B cell (primary cell): ENCODE measurements around the gene MAP3K14. TPM values are rescaled to one million over a fixed set of nuclear protein-coding genes. Genes with fewer than 3 reads are reported as not detected.
"Not testable (repeated sequence)": the region's sequence is repeated elsewhere in the genome, so short reads cannot be mapped to it uniquely, and the experiment has no call there.

ENCODE experiments used
- ATAC-seq: fragments of 200-7000 bp; cut with Tn5 transposase; one replicate; pipeline ENCODE4 v1.10.0; 2021; ENCODE audit warnings: low read depth, mild to moderate bottlenecking, moderate number of reproducible peaks, moderate library complexity
- CTCF ChIA-PET: fragments of 350-600 bp; sonication (Branson Sonifier 250); formaldehyde crosslinking; loops from one replicate; lab custom pipeline; 2021; ENCODE audit warnings: antibody characterized with exemption, inconsistent platforms; lab: Charles Lee
- POLR2A ChIA-PET: fragments of 350-600 bp; sonication (Branson Sonifier 250); formaldehyde crosslinking; loops from one replicate; lab custom pipeline; 2021; ENCODE audit warnings: antibody characterized with exemption; lab: Charles Lee
- DNase-seq: peaks from one replicate; pipeline ENCODE4 v3.0.0; 2013
- H2AFZ ChIP-seq: 2 replicates; pipeline ENCODE4 v1.6.1; 2012; ENCODE audit warnings: mild to moderate bottlenecking, low read depth, low read length; ENCODE audit not compliant: insufficient read depth, poor library complexity, severe bottlenecking
- H3K27ac ChIP-seq, 2 donors: 1 replicate in 1 of 2; 2 replicates in 1 of 2; pipeline ENCODE4 v1.5.1; 2012 to 2013; ENCODE audit warnings: low read length in 2 of 2, mild to moderate bottlenecking in 2 of 2, moderate library complexity in 1 of 2
- H3K27me3 ChIP-seq, 4 experiments: fragments of 200-600 bp in 1 of 4; sonication (generic) in 1 of 4; replicated peaks in 1 of 4; 1 replicate in 2 of 4; 2 replicates in 2 of 4; pipeline versions ENCODE4 v1.6.1 to v1.7.0; 2013 to 2016; ENCODE audit warnings: low read length in 3 of 4, mild to moderate bottlenecking in 2 of 4, mixed read lengths in 1 of 4, moderate library complexity in 1 of 4; ENCODE audit not compliant: insufficient read depth in 4 of 4, control insufficient read depth in 3 of 4; ENCODE audit errors: control extremely low read depth in 1 of 4
- H3K36me3 ChIP-seq, 2 experiments: replicated peaks in 1 of 2; 1 replicate in 1 of 2; 2 replicates in 1 of 2; pipeline versions ENCODE4 v1.6.1 to v1.7.1; 2013; ENCODE audit warnings: low read length in 1 of 2; ENCODE audit not compliant: insufficient read depth in 2 of 2, control insufficient read depth in 1 of 2; ENCODE audit errors: control extremely low read depth in 1 of 2, extremely low read depth in 1 of 2
- H3K4me1 ChIP-seq, 2 donors: fragments of 200-600 bp in 1 of 2; sonication (generic) in 1 of 2; 1 replicate in 1 of 2; 2 replicates in 1 of 2; pipeline versions ENCODE4 v1.5.1 to v1.6.1; 2013 to 2017; ENCODE audit warnings: low read length in 2 of 2; ENCODE audit not compliant: control insufficient read depth in 2 of 2, insufficient read depth in 2 of 2
- H3K4me2 ChIP-seq: replicated peaks from 2 replicates; pipeline ENCODE3; 2012; ENCODE audit warnings: mild to moderate bottlenecking, low read depth, low read length; ENCODE audit not compliant: poor library complexity, severe bottlenecking
- H3K4me3 ChIP-seq, 5 experiments: fragments of 200-600 bp in 1 of 5; sonication (generic) in 1 of 5; 1 replicate in 3 of 5; 2 replicates in 2 of 5; pipeline versions ENCODE4 v1.5.1 to v1.7.0; 2011 to 2016; ENCODE audit warnings: low read length in 4 of 5, mild to moderate bottlenecking in 4 of 5, low read depth in 2 of 5, control low read depth in 1 of 5, moderate library complexity in 1 of 5; ENCODE audit not compliant: insufficient read depth in 1 of 5; ENCODE audit errors: control extremely low read depth in 1 of 5, extremely low read depth in 1 of 5
- H3K79me2 ChIP-seq: fragments of 200-600 bp; sonication (generic); one replicate; pipeline ENCODE4 v1.6.0; 2016; ENCODE audit warnings: low read length; ENCODE audit not compliant: control insufficient read depth, insufficient read depth
- H3K9ac ChIP-seq: fragments of 200-600 bp; sonication (generic); 2 replicates; pipeline ENCODE4 v1.6.1; 2017; ENCODE audit warnings: mild to moderate bottlenecking, low read length, moderate library complexity
- H3K9me3 ChIP-seq, 3 donors: one replicate each; pipeline versions ENCODE4 v1.6.1 to v1.7.1; 2013; ENCODE audit warnings: low read length in 2 of 3; ENCODE audit not compliant: control insufficient read depth in 2 of 3, insufficient read depth in 1 of 3; ENCODE audit errors: control extremely low read depth in 1 of 3
- H4K20me1 ChIP-seq: 2 replicates; pipeline ENCODE4 v1.6.0; 2012; ENCODE audit warnings: mild to moderate bottlenecking, low read length; ENCODE audit not compliant: insufficient read depth, control insufficient read depth, poor library complexity, severe bottlenecking
- H3K27ac Mint-ChIP-seq: one replicate; pipeline ENCODE4 v1.8.0; 2021; ENCODE audit warnings: mixed read lengths
- H3K27me3 Mint-ChIP-seq: one replicate; pipeline ENCODE4 v1.8.0; 2021; ENCODE audit warnings: mixed read lengths
- H3K4me1 Mint-ChIP-seq: one replicate; pipeline ENCODE4 v1.8.0; 2021; ENCODE audit warnings: mixed read lengths
- H3K4me3 Mint-ChIP-seq: one replicate; pipeline ENCODE4 v1.8.0; 2021; ENCODE audit warnings: mixed read lengths
- H3K9me3 Mint-ChIP-seq: one replicate; pipeline ENCODE4 v1.8.0; 2022; ENCODE audit warnings: mixed read lengths; ENCODE audit not compliant: insufficient read depth
- CTCF ChIP-seq: fragments of 200-600 bp; IDR thresholded peaks from one replicate; pipeline ENCODE4 v1.8.0; 2022; ENCODE audit warnings: antibody characterized with exemption, mild to moderate bottlenecking
- EZH2 ChIP-seq: IDR thresholded peaks from 2 replicates; pipeline ENCODE4 v1.6.1; 2012; ENCODE audit warnings: borderline replicate concordance, low read depth, mild to moderate bottlenecking, moderate library complexity, low read length; ENCODE audit not compliant: insufficient read depth, poor library complexity, severe bottlenecking
- WGBS: methylation state at CpG from one replicate; pipeline ENCODE4 v1.1.5; 2013; ENCODE audit warnings: missing lambda C conversion rate; ENCODE audit not compliant: insufficient coverage; 5-methylcytosine and 5-hydroxymethylcytosine counted together
- intact Hi-C: fragments of 100-400 bp; cut with micrococcal nuclease; formaldehyde crosslinking; loops from one replicate; pipeline ENCODE4 v1.10.0; 2022
- polyA plus RNA-seq: library from polyadenylated mRNA; depleted of rRNA; stranded (reverse); fragments of >200 nt; gene quantifications from 2 replicates; pipeline ENCODE4 v1.2.3, GENCODE V29; 2012
- total RNA-seq, 2 donors: library from RNA; stranded (reverse); fragments of 120-200 nt in 1 of 2; gene quantifications; 1 replicate in 1 of 2; 2 replicates in 1 of 2; pipeline versions ENCODE4 v1.2.3 to v1.2.4, GENCODE V29; 2013 to 2022

The MAP3K14 gene
- total and polyA plus RNA-seq, 2 donors (not counting 1 experiment from before 2014, with no cell fraction given): 66.1 to 84.1 TPM

DNA sequence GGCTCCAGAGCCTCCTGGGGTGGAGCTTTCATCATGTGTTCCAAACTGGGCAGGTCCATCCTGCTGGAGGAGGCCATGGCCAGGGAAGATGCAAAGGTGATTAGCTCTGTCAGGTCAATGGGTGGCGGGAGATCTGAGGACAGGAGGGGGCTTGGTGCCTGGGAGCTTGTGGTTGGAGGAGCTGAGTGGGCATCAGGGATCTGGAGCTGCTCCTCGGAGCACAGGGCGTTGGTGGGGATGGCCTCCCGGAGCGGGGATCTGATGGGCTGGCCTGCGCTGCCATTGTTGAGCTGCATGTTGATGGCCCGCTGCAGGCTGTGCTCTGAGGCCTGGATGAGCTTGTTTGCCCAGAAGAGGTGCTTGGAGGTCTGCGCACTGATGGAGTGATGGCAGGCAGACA lies 61.5 kb downstream of the MAP3K14 start:
- H3K4me2 ChIP-seq: no peak overlapping the region
- H3K27me3 ChIP-seq: no peaks in the 10 kb centered on the region
- peaks cover 4% of the 10 kb centered on the region for H3K4me1 Mint-ChIP-seq
- TF ChIP-seq CTCF: no peak
- TF ChIP-seq EZH2: no peak
- CTCF ChIA-PET: interaction anchor here (1.2 to 3.3 kb wide), 5 partner anchors 20 to 130 kb away, joined by 3 to 20 read pairs (median 8); no protein-coding TSS in a partner anchor
- no peak overlapping the region for H3K4me3 Mint-ChIP-seq
- intact Hi-C loops: no loop called here
- WGBS: 98% methylated on average over 8 of the region's 8 CpGs
- peaks cover 5 to 7% of the 10 kb centered on the region in 2 donors for H3K4me1 ChIP-seq
- peaks cover 3% of the 10 kb centered on the region for H3K79me2 ChIP-seq
- H3K9me3 Mint-ChIP-seq: no peaks in the 10 kb centered on the region
- H4K20me1 ChIP-seq: no peaks in the 10 kb centered on the region
- no peak overlapping the region for H3K27ac ChIP-seq
- no peaks in the 10 kb centered on the region for H3K27me3 Mint-ChIP-seq
- H3K9ac ChIP-seq: no peak overlapping the region
- DNase-seq (no peak), ATAC-seq (no peak)
- H3K27ac Mint-ChIP-seq: no peak overlapping the region
- POLR2A ChIA-PET: no interaction called here
- peaks cover 0 to 11% of the 10 kb centered on the region in 2 experiments for H3K36me3 ChIP-seq
- H3K4me3 ChIP-seq: no peak overlapping the region
- H3K9me3 ChIP-seq: no peaks in the 10 kb centered on the region
- no peak overlapping the region for H2AFZ ChIP-seq

- Histone ChIP-seq H3K27me3 (no peaks in the 10 kb centered on the region), H2AFZ (no peak overlapping the region), H3K9ac (no peak overlapping the region), H3K4me1 (peaks cover 8 to 11% of the 10 kb centered on the region in 2 donors), H3K27ac (no peak overlapping the region), H4K20me1 (no peaks in the 10 kb centered on the region), H3K4me3 (no peak overlapping the region), H3K9me3 (no peaks in the 10 kb centered on the region), H3K36me3 (peaks cover 0 to 20% of the 10 kb centered on the region in 2 experiments), H3K79me2 (peaks cover 12% of the 10 kb centered on the region), H3K4me2 (no peak overlapping the region)
- Mint-ChIP-seq H3K4me3 (no peak overlapping the region), H3K9me3 (no peaks in the 10 kb centered on the region), H3K4me1 (peaks cover 11% of the 10 kb centered on the region), H3K27ac (peak overlapping the region; percentile 46), H3K27me3 (no peaks in the 10 kb centered on the region)
- ATAC-seq (no peak), DNase-seq (no peak)
- TF ChIP-seq CTCF: no peak
- no peak for TF ChIP-seq EZH2
- CTCF ChIA-PET: interaction anchor here (0.9 to 3.3 kb wide), 5 partner anchors 12 to 132 kb away, joined by 3 to 20 read pairs (median 4); partner anchors contain the start of gene FMNL1
- WGBS: 99% methylated on average over 4 of the region's 4 CpGs
- POLR2A ChIA-PET: interaction anchor here (2.0 kb wide), 1 partner anchor 17 kb away, joined by 5 read pairs; no protein-coding TSS in a partner anchor
- intact Hi-C loops: no loop called here
Observed at GRCh38 chr17:45253879-45254278, 62.9 kb downstream of the MAP3K14 start.

DNA sequence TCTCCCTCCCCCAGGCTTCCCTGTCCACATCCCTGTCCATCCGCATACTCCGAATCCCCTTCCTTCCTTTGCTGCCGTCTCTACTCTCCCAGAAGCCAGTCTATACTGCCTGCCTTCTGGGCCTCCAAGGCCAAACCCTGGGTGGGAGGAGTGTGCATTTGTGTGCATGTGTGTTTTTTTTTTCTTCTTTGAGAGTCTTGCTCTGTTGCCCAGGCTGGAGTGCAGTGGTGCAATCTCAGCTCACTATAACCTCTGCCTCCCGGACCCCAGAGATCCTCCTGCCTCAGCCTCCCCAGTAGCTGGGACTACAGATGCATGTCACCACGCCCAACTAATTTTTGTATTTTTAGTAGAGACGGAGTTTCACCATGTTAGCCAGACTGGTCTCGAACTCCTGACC lies 63.6 kb downstream of the MAP3K14 start:
- not testable (repeated sequence) for H3K27ac Mint-ChIP-seq

More for the DNA sequence above, 63.6 kb downstream of the MAP3K14 start:
- 98% methylated on average over 3 of the region's 7 CpGs for whole genome bisulfite sequencing
- Histone ChIP-seq H3K4me1 (peaks cover 14 to 17% of the 10 kb centered on the region in 2 donors), H3K36me3 (peaks cover 0 to 20% of the 10 kb centered on the region in 2 experiments), H3K79me2 (peaks cover 17% of the 10 kb centered on the region)
- H3K27me3 Mint-ChIP-seq, H3K4me3 Mint-ChIP-seq, H3K4me2 ChIP-seq, H3K4me3 ChIP-seq, DNase-seq, ATAC-seq, H3K27me3 ChIP-seq, H3K9me3 Mint-ChIP-seq, H2AFZ ChIP-seq, H3K27ac ChIP-seq, H3K9me3 ChIP-seq, H3K9ac ChIP-seq, H4K20me1 ChIP-seq, intact Hi-C loops: not testable (repeated sequence)
- ChIA-PET POLR2A (interaction anchor here (2.0 kb wide), 1 partner anchor 18 kb away, joined by 5 read pairs; no protein-coding TSS in a partner anchor), CTCF (interaction anchor here (0.9 to 2.7 kb wide), 3 partner anchors 13 to 132 kb away, joined by 3 to 14 read pairs (median 4); no protein-coding TSS in a partner anchor)
- H3K4me1 Mint-ChIP-seq: peaks cover 17% of the 10 kb centered on the region
